ENCODE results near the gene LRRC2. TPM values are rescaled to one million over a fixed set of nuclear protein-coding genes. Genes with fewer than 3 reads are reported as not detected.

Gene LRRC2
- total and polyA plus RNA-seq, 9 donors, result 3.9 to 9.3 (median 6.2) TPM

DNA sequence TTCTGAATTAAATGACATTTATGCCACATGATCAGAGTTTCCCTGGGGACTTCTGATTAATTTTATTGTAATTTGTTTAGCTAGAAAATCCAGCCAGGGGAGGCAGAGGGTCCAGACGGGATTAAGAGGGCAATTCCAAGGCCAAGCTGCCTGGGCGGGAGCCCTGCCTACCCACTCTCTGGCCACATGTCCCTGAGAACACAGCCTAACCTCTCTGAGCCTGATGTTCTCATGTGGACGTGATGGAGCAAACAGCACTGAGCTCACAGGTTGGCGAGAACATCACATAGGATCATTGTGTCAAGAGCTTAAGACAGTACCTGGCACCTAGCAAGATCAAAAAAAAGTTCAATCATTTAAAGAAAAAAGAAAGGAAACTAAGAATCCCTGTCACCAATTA is 1.0 kb downstream of the LRRC2 start:
- H3K36me3 ChIP-seq, result no peaks in the 10 kb centered on the region
- peak overlapping the region; percentile 54 to 84 for H3K27ac ChIP-seq
- peak overlapping the region; percentile 59 for H3K4me3 ChIP-seq
- no peaks in the 10 kb centered on the region for H3K4me1 ChIP-seq (ENCODE audit: insufficient read depth)
- intact Hi-C loops (cut with DNase I), result no loop called here
- 54 to 73% (median 70%) methylated on average over 4 of the region's 4 CpGs for WGBS, 3 donors
- TF ChIP-seq POLR2A (IDR thresholded peaks at IDR 0.05) (no peak), EP300 (IDR thresholded peaks at IDR 0.05) (no peak)
- TF ChIP-seq, protein P1, sequence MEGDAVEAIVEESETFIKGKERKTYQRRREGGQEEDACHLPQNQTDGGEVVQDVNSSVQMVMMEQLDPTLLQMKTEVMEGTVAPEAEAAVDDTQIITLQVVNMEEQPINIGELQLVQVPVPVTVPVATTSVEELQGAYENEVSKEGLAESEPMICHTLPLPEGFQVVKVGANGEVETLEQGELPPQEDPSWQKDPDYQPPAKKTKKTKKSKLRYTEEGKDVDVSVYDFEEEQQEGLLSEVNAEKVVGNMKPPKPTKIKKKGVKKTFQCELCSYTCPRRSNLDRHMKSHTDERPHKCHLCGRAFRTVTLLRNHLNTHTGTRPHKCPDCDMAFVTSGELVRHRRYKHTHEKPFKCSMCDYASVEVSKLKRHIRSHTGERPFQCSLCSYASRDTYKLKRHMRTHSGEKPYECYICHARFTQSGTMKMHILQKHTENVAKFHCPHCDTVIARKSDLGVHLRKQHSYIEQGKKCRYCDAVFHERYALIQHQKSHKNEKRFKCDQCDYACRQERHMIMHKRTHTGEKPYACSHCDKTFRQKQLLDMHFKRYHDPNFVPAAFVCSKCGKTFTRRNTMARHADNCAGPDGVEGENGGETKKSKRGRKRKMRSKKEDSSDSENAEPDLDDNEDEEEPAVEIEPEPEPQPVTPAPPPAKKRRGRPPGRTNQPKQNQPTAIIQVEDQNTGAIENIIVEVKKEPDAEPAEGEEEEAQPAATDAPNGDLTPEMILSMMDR (IDR thresholded peaks at IDR 0.05), result no peak
- no peaks in the 10 kb centered on the region for H3K27me3 ChIP-seq
- DNase-seq, result no peak
- no peaks in the 10 kb centered on the region for H3K9me3 ChIP-seq

DNA sequence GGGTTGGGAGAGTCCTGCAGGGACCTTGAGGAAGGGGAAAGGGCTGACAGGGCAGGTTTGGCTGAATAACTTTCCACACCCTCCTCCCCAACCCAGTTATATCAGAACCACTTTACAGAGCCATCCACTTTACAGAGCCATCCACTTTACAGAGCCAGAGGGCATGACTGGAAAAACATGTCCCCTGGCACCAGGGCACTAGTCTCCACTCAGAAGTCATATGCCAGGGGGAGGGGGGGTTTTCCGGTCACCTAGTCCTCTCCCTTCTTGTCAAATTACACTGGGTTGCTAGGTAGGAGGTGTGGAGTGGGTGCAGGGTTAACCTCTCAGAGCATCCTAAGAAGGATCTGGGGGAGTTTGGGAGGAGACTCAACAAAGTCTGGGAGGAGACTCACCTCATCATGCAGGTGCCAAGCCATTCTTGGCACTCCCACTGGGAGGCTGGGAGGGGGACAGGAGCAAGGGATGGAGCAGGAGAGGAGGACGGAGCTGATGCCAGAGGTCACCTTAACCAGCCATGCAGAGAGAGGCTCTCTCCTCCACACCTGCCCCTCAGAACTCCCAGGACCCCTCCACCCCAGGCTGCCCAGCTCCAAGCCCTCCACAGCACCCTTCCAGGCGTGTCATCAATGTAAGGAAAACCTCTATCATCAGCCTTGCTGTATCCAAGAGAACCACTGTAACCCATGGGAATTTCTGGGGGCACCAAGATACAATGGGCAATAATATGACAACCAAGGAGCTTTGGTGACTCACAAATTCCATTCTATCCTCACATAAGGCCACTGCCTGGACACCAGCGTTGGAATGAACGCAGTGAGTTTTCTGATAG is 1.7 kb downstream of the LRRC2 start:
- TF ChIP-seq, protein P1 (IDR thresholded peaks at IDR 0.05), result no peak
- no peak for TF ChIP-seq POLR2A (IDR thresholded peaks at IDR 0.05)
- TF ChIP-seq EP300 (IDR thresholded peaks at IDR 0.05), result no peak
- H3K36me3 ChIP-seq, result no peaks in the 10 kb centered on the region
- WGBS, 3 donors, result 90 to 91% (median 90%) methylated on average over 5 of the region's 5 CpGs
- no peaks in the 10 kb centered on the region for H3K27me3 ChIP-seq
- DNase-seq, result no peak
- H3K4me1 ChIP-seq (ENCODE audit: insufficient read depth), result no peaks in the 10 kb centered on the region
- H3K27ac ChIP-seq, result no peak overlapping the region
- intact Hi-C loops (cut with DNase I), result no loop called here
- H3K9me3 ChIP-seq, result no peaks in the 10 kb centered on the region
- no peak overlapping the region for H3K4me3 ChIP-seq

DNA sequence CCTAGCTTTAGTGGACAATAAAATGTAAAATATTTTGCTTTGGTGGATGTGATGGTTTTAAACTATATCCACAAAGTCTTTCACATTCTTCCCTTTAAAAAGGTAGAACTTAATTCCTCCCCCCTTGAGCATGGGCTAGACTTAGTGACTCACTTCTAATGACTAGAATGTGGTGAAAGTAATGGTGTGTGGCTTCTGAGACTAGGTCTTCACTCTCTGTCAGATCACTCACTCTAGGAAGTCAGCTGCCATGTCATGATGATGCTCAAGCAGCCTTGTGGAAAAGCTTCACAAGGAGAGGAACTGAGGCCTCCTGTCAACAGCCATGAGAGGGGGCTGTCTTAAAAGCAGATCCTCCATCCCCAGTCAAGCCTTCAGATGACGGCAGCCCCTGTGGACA is 4.2 kb downstream of the LRRC2 start:
- H3K27me3 ChIP-seq, result no peaks in the 10 kb centered on the region
- H3K9me3 ChIP-seq, result no peaks in the 10 kb centered on the region
- no peak for DNase-seq
- intact Hi-C loops (cut with DNase I), result no loop called here
- no peaks in the 10 kb centered on the region for H3K36me3 ChIP-seq
- WGBS, 3 donors, result 86 to 100% (median 94%) methylated on average over 1 of the region's 1 CpG
- H3K4me1 ChIP-seq (ENCODE audit: insufficient read depth), result no peaks in the 10 kb centered on the region
- H3K4me3 ChIP-seq, result no peak overlapping the region
- TF ChIP-seq POLR2A (IDR thresholded peaks at IDR 0.05) (no peak), EP300 (IDR thresholded peaks at IDR 0.05) (no peak)
- TF ChIP-seq, protein P1 (IDR thresholded peaks at IDR 0.05), result no peak
- no peak overlapping the region for H3K27ac ChIP-seq

DNA sequence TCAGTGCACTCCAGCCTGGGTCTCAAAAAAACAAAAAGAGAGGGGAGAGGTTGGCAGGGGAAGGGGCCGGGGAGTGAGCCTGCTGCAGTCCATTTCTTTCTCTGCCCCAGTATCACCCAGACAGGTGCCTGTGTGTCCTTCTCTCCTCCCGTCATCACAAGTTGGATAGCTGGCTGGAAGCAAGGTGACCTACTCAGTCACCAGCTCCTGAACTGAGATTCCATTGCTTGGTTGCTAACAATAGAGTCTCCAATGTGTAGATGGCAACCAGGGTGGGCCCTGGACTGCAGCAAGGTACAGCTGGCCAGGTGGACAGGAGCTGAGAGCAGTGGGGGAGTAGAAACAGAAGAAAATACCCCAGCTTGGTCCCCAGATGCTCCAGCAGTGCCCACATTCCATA is 4.6 kb downstream of the LRRC2 start:
- WGBS, 3 donors, result 86 to 100% (median 96%) methylated on average over 2 of the region's 2 CpGs
- no peaks in the 10 kb centered on the region for H3K27me3 ChIP-seq
- no peak overlapping the region for H3K4me3 ChIP-seq
- TF ChIP-seq, protein P1 (IDR thresholded peaks at IDR 0.05), result no peak
- TF ChIP-seq EP300 (IDR thresholded peaks at IDR 0.05) (no peak), POLR2A (IDR thresholded peaks at IDR 0.05) (no peak)
- H3K9me3 ChIP-seq, result no peaks in the 10 kb centered on the region
- no peaks in the 10 kb centered on the region for H3K36me3 ChIP-seq
- no peak overlapping the region for H3K27ac ChIP-seq
- no peak for DNase-seq
- intact Hi-C loops (cut with DNase I), result no loop called here
- H3K4me1 ChIP-seq (ENCODE audit: insufficient read depth), result no peaks in the 10 kb centered on the region
